HEK293 (cell line): ENCODE data around the gene BORA.

Experiments
- CTCF ChIA-PET: fragments of 350-600 bp; formaldehyde crosslinking; extraction: SDS; loops from one replicate; lab custom pipeline; 2021; ENCODE audit warnings: antibody characterized with exemption; lab: Yijun Ruan, JAX
- POLR2A ChIA-PET: fragments of 300-600 bp; formaldehyde crosslinking; extraction: SDS; loops from one replicate; lab custom pipeline; 2020; ENCODE audit warnings: antibody characterized with exemption, inconsistent platforms; lab: Yijun Ruan, JAX
- H3K27ac ChIP-seq: fragments of 200-500 bp; sonication (Bioruptor generic); 2 replicates; pipeline ENCODE4 v1.5.1; 2014; ENCODE audit warnings: low read depth, low read length, control low read depth, inconsistent platforms; ENCODE audit errors: extremely low read depth
- H3K36me3 ChIP-seq, 2 experiments: fragments of 200-500 bp in 1 of 2; sonication (Bioruptor generic) in 1 of 2; 1 replicate in 1 of 2; 2 replicates in 1 of 2; pipeline ENCODE4 v1.5.1; 2014 to 2017; ENCODE audit warnings: inconsistent platforms in 2 of 2, low read length in 2 of 2; ENCODE audit not compliant: control insufficient read depth in 2 of 2, insufficient read depth in 1 of 2
- H3K4me1 ChIP-seq: fragments of 200-500 bp; sonication (Bioruptor generic); 2 replicates; pipeline ENCODE4 v1.5.1; 2014; ENCODE audit warnings: mild to moderate bottlenecking, low read length, inconsistent platforms; ENCODE audit not compliant: control insufficient read depth, insufficient read depth
- H3K4me3 ChIP-seq: 2 replicates; pipeline ENCODE4 v1.5.1; 2011; ENCODE audit warnings: low read depth, mild to moderate bottlenecking, control low read depth, low read length, moderate library complexity
- H3K9me3 ChIP-seq: fragments of 200-500 bp; sonication (Bioruptor generic); 2 replicates; pipeline ENCODE4 v1.5.1; 2014; ENCODE audit warnings: low read depth, low read length, inconsistent platforms; ENCODE audit not compliant: control insufficient read depth, insufficient read depth
- FEZF1 ChIP-seq: fragments of 450-650 bp; formaldehyde crosslinking; IDR thresholded peaks from 2 replicates; pipeline ENCODE4 v1.5.1; 2016; ENCODE audit warnings: missing biosample characterization, missing genetic modification characterization
- HOXC10 ChIP-seq: sonication (generic); formaldehyde crosslinking; IDR thresholded peaks from 2 replicates; pipeline ENCODE4 v1.8.1; 2023; ENCODE audit warnings: mild to moderate bottlenecking, missing genetic modification reagents
- HOXD13 ChIP-seq: sonication (generic); formaldehyde crosslinking; IDR thresholded peaks from 2 replicates; pipeline ENCODE4 v1.8.0; 2022; ENCODE audit warnings: missing genetic modification reagents, borderline replicate concordance
- OSR2 ChIP-seq: fragments of 450-650 bp; formaldehyde crosslinking; IDR thresholded peaks from 2 replicates; pipeline ENCODE4 v1.5.1; 2016; ENCODE audit warnings: missing biosample characterization, missing genetic modification characterization
- OVOL3 ChIP-seq: fragments of 450-650 bp; formaldehyde crosslinking; IDR thresholded peaks from 2 replicates; pipeline ENCODE4 v1.5.1; 2016; ENCODE audit warnings: missing biosample characterization, missing genetic modification characterization
- TCF7L2 ChIP-seq: IDR thresholded peaks from 2 replicates; pipeline ENCODE4 v1.6.1; 2011; ENCODE audit warnings: low read depth, mild to moderate bottlenecking, inconsistent platforms, low read length, moderate library complexity, borderline replicate concordance
- ZBTB21 ChIP-seq: fragments of 450-650 bp; formaldehyde crosslinking; IDR thresholded peaks from 2 replicates; pipeline ENCODE4 v1.5.1; 2017; ENCODE audit warnings: missing biosample characterization, missing genetic modification characterization
- ZBTB48 ChIP-seq: fragments of 450-650 bp; formaldehyde crosslinking; IDR thresholded peaks from 2 replicates; pipeline ENCODE4 v1.5.1; 2016; ENCODE audit warnings: missing biosample characterization, missing genetic modification characterization
- ZNF214 ChIP-seq: fragments of 450-650 bp; formaldehyde crosslinking; IDR thresholded peaks from 2 replicates; pipeline ENCODE4 v1.5.1; 2017; ENCODE audit warnings: missing biosample characterization, mild to moderate bottlenecking, missing genetic modification characterization, borderline replicate concordance
- ZNF24 ChIP-seq: fragments of 450-650 bp; formaldehyde crosslinking; IDR thresholded peaks from 2 replicates; pipeline ENCODE4 v1.5.1; 2016; ENCODE audit warnings: missing biosample characterization, missing genetic modification characterization
- ZNF335 ChIP-seq: fragments of 450-650 bp; formaldehyde crosslinking; conservative IDR thresholded peaks from 2 replicates; pipeline ENCODE4 v1.5.1; 2016; ENCODE audit warnings: missing biosample characterization, missing genetic modification characterization
- ZNF341 ChIP-seq: fragments of 450-650 bp; formaldehyde crosslinking; IDR thresholded peaks from 2 replicates; pipeline ENCODE4; 2016; ENCODE audit warnings: low read depth, missing biosample characterization, missing genetic modification characterization
- ZNF501 ChIP-seq: fragments of 450-650 bp; formaldehyde crosslinking; IDR thresholded peaks from 2 replicates; pipeline ENCODE4 v1.5.1; 2016; ENCODE audit warnings: missing biosample characterization, missing genetic modification characterization
- ZNF558 ChIP-seq: fragments of 450-650 bp; formaldehyde crosslinking; IDR thresholded peaks from 2 replicates; pipeline ENCODE4 v1.5.1; 2016; ENCODE audit warnings: missing biosample characterization, missing genetic modification characterization
- ZNF585B ChIP-seq: fragments of 450-650 bp; formaldehyde crosslinking; IDR thresholded peaks from 2 replicates; pipeline ENCODE4 v1.5.1; 2016; ENCODE audit warnings: missing biosample characterization, missing genetic modification characterization
- ZNF596 ChIP-seq: fragments of 450-650 bp; IDR thresholded peaks from 2 replicates; pipeline ENCODE4 v1.5.0; 2018; ENCODE audit warnings: missing biosample characterization, mild to moderate bottlenecking, missing genetic modification characterization, moderate library complexity
- ZNF629 ChIP-seq: fragments of 450-650 bp; formaldehyde crosslinking; IDR thresholded peaks from 2 replicates; pipeline ENCODE4 v1.5.1; 2017; ENCODE audit warnings: missing biosample characterization, missing genetic modification characterization
- ZNF660 ChIP-seq: fragments of 450-650 bp; IDR thresholded peaks from 2 replicates; pipeline ENCODE4 v1.5.1; 2018; ENCODE audit warnings: missing biosample characterization, mild to moderate bottlenecking, missing genetic modification characterization
- ZNF791 ChIP-seq: fragments of 450-650 bp; formaldehyde crosslinking; IDR thresholded peaks from 2 replicates; pipeline ENCODE4 v1.5.1; 2016; ENCODE audit warnings: missing biosample characterization, missing genetic modification characterization
- TF ChIP-seq, protein P1 (sequence below): fragments of 450-650 bp; formaldehyde crosslinking; IDR thresholded peaks from 2 replicates; pipeline ENCODE4 v1.5.1; 2016; ENCODE audit warnings: missing biosample characterization, missing genetic modification characterization, borderline replicate concordance
- TF ChIP-seq, protein P2 (sequence below): IDR thresholded peaks from 2 replicates; pipeline ENCODE4 v1.6.1; 2011; ENCODE audit warnings: mild to moderate bottlenecking, low read depth, low read length, borderline replicate concordance
- TF ChIP-seq, protein P3 (sequence below): fragments of 450-650 bp; formaldehyde crosslinking; IDR thresholded peaks from 2 replicates; pipeline ENCODE4 v1.5.1; 2016; ENCODE audit warnings: missing biosample characterization, missing genetic modification characterization
- TF ChIP-seq, protein P4 (sequence below): fragments of 450-650 bp; formaldehyde crosslinking; IDR thresholded peaks from 2 replicates; pipeline ENCODE4 v1.5.1; 2016; ENCODE audit warnings: missing biosample characterization, missing genetic modification characterization
- TF ChIP-seq, protein P5 (sequence below): fragments of 450-650 bp; formaldehyde crosslinking; IDR thresholded peaks from 2 replicates; pipeline ENCODE4 v1.5.1; 2016; ENCODE audit warnings: missing biosample characterization, missing genetic modification characterization
- TF ChIP-seq, protein P6 (sequence below): fragments of 450-650 bp; formaldehyde crosslinking; IDR thresholded peaks from 2 replicates; pipeline ENCODE4 v1.5.0; 2017; ENCODE audit warnings: missing biosample characterization, missing genetic modification characterization, borderline replicate concordance
- TF ChIP-seq, protein P7 (sequence below): fragments of 450-650 bp; formaldehyde crosslinking; IDR thresholded peaks from 2 replicates; pipeline ENCODE4 v1.5.1; 2016; ENCODE audit warnings: missing biosample characterization, missing genetic modification characterization

BORA gene

DNA sequence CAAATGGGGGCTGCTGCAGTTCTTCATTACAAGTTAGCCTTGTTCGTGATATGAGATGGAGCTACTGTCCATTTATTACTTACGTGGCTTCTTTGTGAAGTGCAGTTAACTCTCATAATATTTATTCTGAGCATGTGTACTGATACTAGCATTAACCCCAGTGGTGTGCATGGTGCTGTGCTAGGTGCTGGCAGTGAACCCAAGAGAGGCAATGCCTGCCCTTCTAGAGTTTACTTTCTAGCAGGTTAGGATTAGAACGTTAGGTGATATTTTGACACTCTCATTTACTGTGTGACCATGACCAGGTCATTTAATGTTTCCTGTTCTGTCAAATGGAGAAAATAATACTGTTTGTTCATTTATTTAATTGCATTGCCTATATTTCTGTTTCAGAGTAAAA is 71.1 kb downstream of the BORA start (continued):
- TF ChIP-seq, protein P1, sequence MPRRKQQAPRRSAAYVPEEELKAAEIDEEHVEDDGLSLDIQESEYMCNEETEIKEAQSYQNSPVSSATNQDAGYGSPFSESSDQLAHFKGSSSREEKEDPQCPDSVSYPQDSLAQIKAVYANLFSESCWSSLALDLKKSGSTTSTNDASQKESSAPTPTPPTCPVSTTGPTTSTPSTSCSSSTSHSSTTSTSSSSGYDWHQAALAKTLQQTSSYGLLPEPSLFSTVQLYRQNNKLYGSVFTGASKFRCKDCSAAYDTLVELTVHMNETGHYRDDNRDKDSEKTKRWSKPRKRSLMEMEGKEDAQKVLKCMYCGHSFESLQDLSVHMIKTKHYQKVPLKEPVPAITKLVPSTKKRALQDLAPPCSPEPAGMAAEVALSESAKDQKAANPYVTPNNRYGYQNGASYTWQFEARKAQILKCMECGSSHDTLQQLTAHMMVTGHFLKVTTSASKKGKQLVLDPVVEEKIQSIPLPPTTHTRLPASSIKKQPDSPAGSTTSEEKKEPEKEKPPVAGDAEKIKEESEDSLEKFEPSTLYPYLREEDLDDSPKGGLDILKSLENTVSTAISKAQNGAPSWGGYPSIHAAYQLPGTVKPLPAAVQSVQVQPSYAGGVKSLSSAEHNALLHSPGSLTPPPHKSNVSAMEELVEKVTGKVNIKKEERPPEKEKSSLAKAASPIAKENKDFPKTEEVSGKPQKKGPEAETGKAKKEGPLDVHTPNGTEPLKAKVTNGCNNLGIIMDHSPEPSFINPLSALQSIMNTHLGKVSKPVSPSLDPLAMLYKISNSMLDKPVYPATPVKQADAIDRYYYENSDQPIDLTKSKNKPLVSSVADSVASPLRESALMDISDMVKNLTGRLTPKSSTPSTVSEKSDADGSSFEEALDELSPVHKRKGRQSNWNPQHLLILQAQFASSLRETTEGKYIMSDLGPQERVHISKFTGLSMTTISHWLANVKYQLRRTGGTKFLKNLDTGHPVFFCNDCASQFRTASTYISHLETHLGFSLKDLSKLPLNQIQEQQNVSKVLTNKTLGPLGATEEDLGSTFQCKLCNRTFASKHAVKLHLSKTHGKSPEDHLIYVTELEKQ (tag by site-specific recombination), result no peak
- TF ChIP-seq, protein P2, sequence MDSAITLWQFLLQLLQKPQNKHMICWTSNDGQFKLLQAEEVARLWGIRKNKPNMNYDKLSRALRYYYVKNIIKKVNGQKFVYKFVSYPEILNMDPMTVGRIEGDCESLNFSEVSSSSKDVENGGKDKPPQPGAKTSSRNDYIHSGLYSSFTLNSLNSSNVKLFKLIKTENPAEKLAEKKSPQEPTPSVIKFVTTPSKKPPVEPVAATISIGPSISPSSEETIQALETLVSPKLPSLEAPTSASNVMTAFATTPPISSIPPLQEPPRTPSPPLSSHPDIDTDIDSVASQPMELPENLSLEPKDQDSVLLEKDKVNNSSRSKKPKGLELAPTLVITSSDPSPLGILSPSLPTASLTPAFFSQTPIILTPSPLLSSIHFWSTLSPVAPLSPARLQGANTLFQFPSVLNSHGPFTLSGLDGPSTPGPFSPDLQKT, result no peak
- TF ChIP-seq HOXC10 (CRISPR knock-in tag) (no peak), ZBTB48 (tag by site-specific recombination) (no peak), OSR2 (tag by site-specific recombination) (no peak), ZNF660 (tag by site-specific recombination) (no peak), ZNF24 (tag by site-specific recombination) (no peak)
- TF ChIP-seq, protein P3, sequence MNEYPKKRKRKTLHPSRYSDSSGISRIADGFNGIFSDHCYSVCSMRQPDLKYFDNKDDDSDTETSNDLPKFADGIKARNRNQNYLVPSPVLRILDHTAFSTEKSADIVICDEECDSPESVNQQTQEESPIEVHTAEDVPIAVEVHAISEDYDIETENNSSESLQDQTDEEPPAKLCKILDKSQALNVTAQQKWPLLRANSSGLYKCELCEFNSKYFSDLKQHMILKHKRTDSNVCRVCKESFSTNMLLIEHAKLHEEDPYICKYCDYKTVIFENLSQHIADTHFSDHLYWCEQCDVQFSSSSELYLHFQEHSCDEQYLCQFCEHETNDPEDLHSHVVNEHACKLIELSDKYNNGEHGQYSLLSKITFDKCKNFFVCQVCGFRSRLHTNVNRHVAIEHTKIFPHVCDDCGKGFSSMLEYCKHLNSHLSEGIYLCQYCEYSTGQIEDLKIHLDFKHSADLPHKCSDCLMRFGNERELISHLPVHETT (tag by site-specific recombination), result no peak
- TF ChIP-seq, protein P4, sequence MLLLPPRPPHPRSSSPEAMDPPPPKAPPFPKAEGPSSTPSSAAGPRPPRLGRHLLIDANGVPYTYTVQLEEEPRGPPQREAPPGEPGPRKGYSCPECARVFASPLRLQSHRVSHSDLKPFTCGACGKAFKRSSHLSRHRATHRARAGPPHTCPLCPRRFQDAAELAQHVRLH (tag by site-specific recombination), result no peak

DNA sequence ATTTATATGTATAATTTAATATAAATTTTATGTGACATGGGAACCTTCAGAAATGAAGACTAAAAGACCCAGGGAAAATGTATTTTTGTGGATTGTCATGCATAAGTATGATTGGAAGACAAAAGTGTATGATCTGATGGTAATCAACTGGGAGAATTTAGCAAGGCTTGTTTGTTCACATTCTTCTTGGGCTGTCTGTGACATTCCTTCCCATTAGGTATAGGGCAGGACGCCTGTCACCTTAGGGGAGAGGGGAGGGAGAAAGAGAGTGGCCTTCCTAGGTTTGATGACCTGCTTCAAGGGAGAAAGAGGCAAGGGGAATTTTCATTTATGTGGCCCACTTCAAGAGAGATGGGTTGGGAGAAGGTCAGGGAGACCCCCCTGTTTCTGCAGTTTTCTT is 76.6 kb downstream of the BORA start:
- POLR2A ChIA-PET, result no interaction called here
- CTCF ChIA-PET, result no interaction called here
- no peaks in the 10 kb centered on the region for H3K9me3 ChIP-seq
- H3K27ac ChIP-seq, result no peak overlapping the region
- TF ChIP-seq, protein P5, sequence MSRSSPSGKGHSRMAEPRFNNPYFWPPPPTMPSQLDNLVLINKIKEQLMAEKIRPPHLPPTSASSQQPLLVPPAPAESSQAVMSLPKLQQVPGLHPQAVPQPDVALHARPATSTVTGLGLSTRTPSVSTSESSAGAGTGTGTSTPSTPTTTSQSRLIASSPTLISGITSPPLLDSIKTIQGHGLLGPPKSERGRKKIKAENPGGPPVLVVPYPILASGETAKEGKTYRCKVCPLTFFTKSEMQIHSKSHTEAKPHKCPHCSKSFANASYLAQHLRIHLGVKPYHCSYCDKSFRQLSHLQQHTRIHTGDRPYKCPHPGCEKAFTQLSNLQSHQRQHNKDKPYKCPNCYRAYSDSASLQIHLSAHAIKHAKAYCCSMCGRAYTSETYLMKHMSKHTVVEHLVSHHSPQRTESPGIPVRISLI (tag by site-specific recombination), result no peak
- TF ChIP-seq ZNF558 (tag by site-specific recombination), result no peak
- TF ChIP-seq ZBTB21 (tag by site-specific recombination), result no peak
- TF ChIP-seq ZNF341, result no peak
- no peak for TF ChIP-seq ZNF629 (tag by site-specific recombination)
- TF ChIP-seq FEZF1 (tag by site-specific recombination), result no peak
- TF ChIP-seq ZNF335 (tag by site-specific recombination), result no peak
- TF ChIP-seq OVOL3, result no peak
- TF ChIP-seq, protein P6, sequence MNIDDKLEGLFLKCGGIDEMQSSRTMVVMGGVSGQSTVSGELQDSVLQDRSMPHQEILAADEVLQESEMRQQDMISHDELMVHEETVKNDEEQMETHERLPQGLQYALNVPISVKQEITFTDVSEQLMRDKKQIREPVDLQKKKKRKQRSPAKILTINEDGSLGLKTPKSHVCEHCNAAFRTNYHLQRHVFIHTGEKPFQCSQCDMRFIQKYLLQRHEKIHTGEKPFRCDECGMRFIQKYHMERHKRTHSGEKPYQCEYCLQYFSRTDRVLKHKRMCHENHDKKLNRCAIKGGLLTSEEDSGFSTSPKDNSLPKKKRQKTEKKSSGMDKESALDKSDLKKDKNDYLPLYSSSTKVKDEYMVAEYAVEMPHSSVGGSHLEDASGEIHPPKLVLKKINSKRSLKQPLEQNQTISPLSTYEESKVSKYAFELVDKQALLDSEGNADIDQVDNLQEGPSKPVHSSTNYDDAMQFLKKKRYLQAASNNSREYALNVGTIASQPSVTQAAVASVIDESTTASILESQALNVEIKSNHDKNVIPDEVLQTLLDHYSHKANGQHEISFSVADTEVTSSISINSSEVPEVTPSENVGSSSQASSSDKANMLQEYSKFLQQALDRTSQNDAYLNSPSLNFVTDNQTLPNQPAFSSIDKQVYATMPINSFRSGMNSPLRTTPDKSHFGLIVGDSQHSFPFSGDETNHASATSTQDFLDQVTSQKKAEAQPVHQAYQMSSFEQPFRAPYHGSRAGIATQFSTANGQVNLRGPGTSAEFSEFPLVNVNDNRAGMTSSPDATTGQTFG (tag by site-specific recombination), result no peak
- TF ChIP-seq ZNF585B (tag by site-specific recombination), result no peak
- no peak for TF ChIP-seq ZNF791 (tag by site-specific recombination)
- TF ChIP-seq HOXD13 (CRISPR knock-in tag), result no peak
- TF ChIP-seq, protein P7, sequence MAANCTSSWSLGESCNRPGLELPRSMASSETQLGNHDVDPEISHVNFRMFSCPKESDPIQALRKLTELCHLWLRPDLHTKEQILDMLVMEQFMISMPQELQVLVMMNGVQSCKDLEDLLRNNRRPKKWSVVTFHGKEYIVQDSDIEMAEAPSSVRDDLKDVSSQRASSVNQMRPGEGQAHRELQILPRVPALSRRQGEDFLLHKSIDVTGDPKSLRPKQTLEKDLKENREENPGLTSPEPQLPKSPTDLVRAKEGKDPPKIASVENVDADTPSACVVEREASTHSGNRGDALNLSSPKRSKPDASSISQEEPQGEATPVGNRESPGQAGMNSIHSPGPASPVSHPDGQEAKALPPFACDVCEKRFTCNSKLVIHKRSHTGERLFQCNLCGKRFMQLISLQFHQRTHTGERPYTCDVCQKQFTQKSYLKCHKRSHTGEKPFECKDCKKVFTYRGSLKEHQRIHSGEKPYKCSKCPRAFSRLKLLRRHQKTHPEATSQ (tag by site-specific recombination), result no peak
- TF ChIP-seq ZNF501 (tag by site-specific recombination), result no peak
- TF ChIP-seq TCF7L2, result no peak
- TF ChIP-seq ZNF214 (tag by site-specific recombination), result no peak
- TF ChIP-seq ZNF596 (tag by site-specific recombination), result no peak
- peaks cover 0 to 56% of the 10 kb centered on the region in 2 experiments; a peak in 2 of 3 replicates for H3K36me3 ChIP-seq
- H3K4me3 ChIP-seq, result no peak overlapping the region
- no peaks in the 10 kb centered on the region for H3K4me1 ChIP-seq
